Ecto neural progenitor cell (in vitro differentiated cells): Measurements from ENCODE around the gene ABTB2.

Experiments
- DNase-seq: peaks from one replicate; pipeline ENCODE4 v3.0.0-alpha.2; 2018; ENCODE audit warnings: low spot score

ABTB2 gene

DNA sequence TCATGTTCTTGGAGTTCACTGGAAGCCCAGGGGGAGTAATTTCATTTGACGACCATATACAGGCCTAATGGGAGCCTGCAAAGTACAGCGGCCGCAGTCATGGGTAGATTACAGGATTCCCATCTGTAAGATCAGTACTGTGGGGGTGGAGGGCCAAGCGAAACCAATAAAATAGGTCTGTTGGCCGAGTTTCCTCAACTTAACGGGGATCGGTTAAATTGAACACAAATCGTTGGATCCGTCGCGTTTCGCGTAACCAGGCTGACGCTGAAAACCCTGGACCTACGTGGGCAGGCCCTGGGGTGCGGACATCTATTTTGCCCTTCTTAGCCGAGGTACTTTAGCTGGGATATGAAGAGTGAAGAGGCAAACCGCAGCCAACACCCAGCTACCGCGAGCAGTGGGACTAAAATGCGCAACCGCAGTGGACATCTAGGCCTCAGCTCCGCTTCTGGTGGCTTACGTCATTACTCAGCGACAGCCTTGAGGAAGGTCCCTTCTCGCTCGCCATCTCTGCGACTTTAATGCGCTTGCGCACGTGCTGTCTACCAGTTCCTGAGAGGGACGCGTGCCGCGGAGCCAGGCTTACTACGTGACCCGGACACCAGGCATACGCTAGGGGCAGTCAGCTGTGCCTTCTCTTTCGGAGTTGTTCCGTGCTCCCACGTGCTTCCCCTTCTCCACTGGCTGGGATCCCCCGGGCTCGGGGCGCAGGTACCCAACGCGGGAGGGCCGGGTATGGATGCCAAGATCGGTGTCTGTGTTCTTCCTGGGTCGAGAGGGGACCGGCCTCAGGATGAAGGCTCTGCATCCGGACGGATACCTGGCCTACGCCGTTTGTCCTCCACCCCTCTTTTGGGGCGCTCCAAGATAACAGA is 252.5 kb downstream of the ABTB2 start, which contains the start of gene NAT10:
Gene NAT10 (plus strand): TSS at position 551 of the 878 bp plus-strand sequence. CDS start 2,597 bp downstream, outside the sequence.
- peak; percentile 97 for DNase-seq

DNA sequence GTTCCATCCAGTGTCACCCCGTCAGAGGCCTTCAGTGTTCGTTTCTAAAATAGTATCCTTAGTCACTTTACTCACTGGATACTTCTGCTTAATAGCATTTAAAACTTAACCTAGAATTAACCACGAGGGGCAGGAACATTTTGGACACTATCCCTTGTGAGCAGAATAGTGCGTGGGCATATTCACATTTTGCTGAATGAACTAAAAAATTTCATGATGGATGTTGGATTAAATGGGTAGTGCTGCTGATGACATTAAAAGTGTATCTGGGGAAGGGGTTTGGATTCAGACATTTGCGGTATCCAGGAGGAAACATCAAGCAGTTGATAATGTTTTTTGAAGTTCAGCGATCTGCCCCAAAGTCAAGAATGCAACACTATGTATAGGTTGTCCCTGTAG is 253.1 kb downstream of the ABTB2 start:
- no peak for DNase-seq
